OCI-LY1 (cell line): ENCODE data around the gene NEURL1.

Experiments used
- H2AFZ ChIP-seq: fragments of 200-600 bp; sonication (generic), shearing (Covaris generic); 2 replicates; pipeline ENCODE4 v1.6.0; 2014; ENCODE audit warnings: antibody characterized with exemption, mild to moderate bottlenecking, low read length
- H3F3A ChIP-seq: fragments of 200-600 bp; sonication (generic), shearing (Covaris generic); 2 replicates; pipeline ENCODE4 v1.6.0; 2014; ENCODE audit warnings: mild to moderate bottlenecking, antibody characterized with exemption, low read length, moderate library complexity; ENCODE audit not compliant: insufficient read depth
- H3K27ac ChIP-seq: fragments of 200-600 bp; sonication (generic); 2 replicates; pipeline ENCODE4 v1.5.1; 2014; ENCODE audit warnings: low read length, mixed run types, mild to moderate bottlenecking, low read depth; ENCODE audit not compliant: poor library complexity, severe bottlenecking
- H3K27me3 ChIP-seq: fragments of 200-600 bp; sonication (generic); 2 replicates; pipeline ENCODE4 v1.6.0; 2014; ENCODE audit warnings: antibody characterized with exemption, mild to moderate bottlenecking, low read length, moderate library complexity; ENCODE audit not compliant: insufficient read depth
- H3K36me3 ChIP-seq: fragments of 200-600 bp; sonication (generic); 2 replicates; pipeline ENCODE4 v1.6.1; 2014; ENCODE audit warnings: mild to moderate bottlenecking, antibody characterized with exemption, low read length, moderate library complexity, mixed read lengths; ENCODE audit not compliant: insufficient read depth
- H3K4me1 ChIP-seq: fragments of 200-600 bp; sonication (generic); 2 replicates; pipeline ENCODE4 v1.5.1; 2014; ENCODE audit warnings: mild to moderate bottlenecking, low read length, moderate library complexity; ENCODE audit not compliant: insufficient read depth, severe bottlenecking
- H3K4me2 ChIP-seq: fragments of 200-600 bp; sonication (generic), shearing (Covaris generic); 2 replicates; pipeline ENCODE4 v1.6.1; 2014; ENCODE audit warnings: low read length
- H3K4me3 ChIP-seq: fragments of 200-600 bp; sonication (generic); 2 replicates; pipeline ENCODE4 v1.5.1; 2014; ENCODE audit warnings: low read length, low read depth, mild to moderate bottlenecking, mixed read lengths; ENCODE audit not compliant: poor library complexity, severe bottlenecking
- H3K79me2 ChIP-seq: fragments of 200-600 bp; shearing (Covaris generic); 2 replicates; pipeline ENCODE4 v1.6.1; 2016; ENCODE audit warnings: mixed run types, low read length, mixed read lengths; ENCODE audit not compliant: insufficient read depth
- H3K9ac ChIP-seq: fragments of 200-600 bp; sonication (generic), shearing (Covaris generic); 2 replicates; pipeline ENCODE4 v1.6.1; 2014; ENCODE audit warnings: mild to moderate bottlenecking, low read length, mixed read lengths
- H3K9me2 ChIP-seq: fragments of 200-600 bp; sonication (generic), shearing (Covaris generic); 2 replicates; pipeline ENCODE4 v1.6.1; 2014; ENCODE audit warnings: low read depth, mild to moderate bottlenecking, low read length, mixed read lengths
- H3K9me3 ChIP-seq: fragments of 200-600 bp; shearing (Covaris generic); 2 replicates; pipeline ENCODE4 v1.6.1; 2014; ENCODE audit warnings: low read length, mixed read lengths
- H4K20me1 ChIP-seq: fragments of 200-600 bp; sonication (generic), shearing (Covaris generic); 2 replicates; pipeline ENCODE4 v1.6.0; 2016; ENCODE audit warnings: mild to moderate bottlenecking, low read length; ENCODE audit not compliant: insufficient read depth
- EZH2 ChIP-seq: fragments of 200-600 bp; sonication (generic), shearing (Covaris generic); IDR thresholded peaks from 2 replicates; pipeline ENCODE4 v1.8.0; 2017; ENCODE audit warnings: borderline replicate concordance, mixed run types, mild to moderate bottlenecking, antibody characterized with exemption, low read length, moderate library complexity, mixed read lengths
- TF ChIP-seq, protein P1 (sequence below): fragments of 200-600 bp; sonication (generic), shearing (Covaris generic); IDR thresholded peaks from 2 replicates; pipeline ENCODE4 v1.5.1; 2017; ENCODE audit warnings: mild to moderate bottlenecking, antibody characterized with exemption, low read length, moderate library complexity, mixed read lengths

Gene NEURL1

DNA sequence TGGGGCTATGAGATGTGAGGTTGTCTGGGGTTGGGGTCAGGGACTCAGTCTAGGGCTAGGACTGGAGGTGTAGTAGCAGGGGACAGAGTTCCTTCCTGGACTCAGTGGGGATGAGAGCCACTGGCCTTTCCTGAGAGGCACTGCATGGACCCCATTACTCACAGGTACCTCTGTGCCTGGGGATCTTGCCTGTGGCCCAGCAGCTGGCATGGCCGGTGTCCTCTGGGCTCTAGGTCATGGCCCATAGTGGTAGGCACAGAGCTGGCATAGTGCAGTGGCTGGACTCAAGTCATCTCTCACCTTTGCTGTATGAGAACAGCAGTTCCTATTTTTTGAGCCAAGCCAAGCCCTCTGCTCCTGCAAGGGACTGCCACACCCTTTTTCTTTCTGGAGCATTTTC is 51.9 kb downstream of the NEURL1 start:
- no peaks in the 10 kb centered on the region for H3K36me3 ChIP-seq
- no peak overlapping the region for H3K4me2 ChIP-seq
- no peak for TF ChIP-seq EZH2
- TF ChIP-seq, protein P1, sequence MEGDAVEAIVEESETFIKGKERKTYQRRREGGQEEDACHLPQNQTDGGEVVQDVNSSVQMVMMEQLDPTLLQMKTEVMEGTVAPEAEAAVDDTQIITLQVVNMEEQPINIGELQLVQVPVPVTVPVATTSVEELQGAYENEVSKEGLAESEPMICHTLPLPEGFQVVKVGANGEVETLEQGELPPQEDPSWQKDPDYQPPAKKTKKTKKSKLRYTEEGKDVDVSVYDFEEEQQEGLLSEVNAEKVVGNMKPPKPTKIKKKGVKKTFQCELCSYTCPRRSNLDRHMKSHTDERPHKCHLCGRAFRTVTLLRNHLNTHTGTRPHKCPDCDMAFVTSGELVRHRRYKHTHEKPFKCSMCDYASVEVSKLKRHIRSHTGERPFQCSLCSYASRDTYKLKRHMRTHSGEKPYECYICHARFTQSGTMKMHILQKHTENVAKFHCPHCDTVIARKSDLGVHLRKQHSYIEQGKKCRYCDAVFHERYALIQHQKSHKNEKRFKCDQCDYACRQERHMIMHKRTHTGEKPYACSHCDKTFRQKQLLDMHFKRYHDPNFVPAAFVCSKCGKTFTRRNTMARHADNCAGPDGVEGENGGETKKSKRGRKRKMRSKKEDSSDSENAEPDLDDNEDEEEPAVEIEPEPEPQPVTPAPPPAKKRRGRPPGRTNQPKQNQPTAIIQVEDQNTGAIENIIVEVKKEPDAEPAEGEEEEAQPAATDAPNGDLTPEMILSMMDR = no peak
- no peaks in the 10 kb centered on the region for H4K20me1 ChIP-seq
- H3K27ac ChIP-seq = no peak overlapping the region
- H3K9me2 ChIP-seq = no peaks in the 10 kb centered on the region
- no peak overlapping the region for H2AFZ ChIP-seq
- H3K27me3 ChIP-seq = no peaks in the 10 kb centered on the region; the same call in 1 of the 2 replicates
- H3K9ac ChIP-seq = no peak overlapping the region
- no peak overlapping the region for H3K4me3 ChIP-seq
- peaks cover 8% of the 10 kb centered on the region for H3K4me1 ChIP-seq
- no peaks in the 10 kb centered on the region for H3K9me3 ChIP-seq
- H3K79me2 ChIP-seq = no peaks in the 10 kb centered on the region
- H3F3A ChIP-seq = no peaks in the 10 kb centered on the region

DNA sequence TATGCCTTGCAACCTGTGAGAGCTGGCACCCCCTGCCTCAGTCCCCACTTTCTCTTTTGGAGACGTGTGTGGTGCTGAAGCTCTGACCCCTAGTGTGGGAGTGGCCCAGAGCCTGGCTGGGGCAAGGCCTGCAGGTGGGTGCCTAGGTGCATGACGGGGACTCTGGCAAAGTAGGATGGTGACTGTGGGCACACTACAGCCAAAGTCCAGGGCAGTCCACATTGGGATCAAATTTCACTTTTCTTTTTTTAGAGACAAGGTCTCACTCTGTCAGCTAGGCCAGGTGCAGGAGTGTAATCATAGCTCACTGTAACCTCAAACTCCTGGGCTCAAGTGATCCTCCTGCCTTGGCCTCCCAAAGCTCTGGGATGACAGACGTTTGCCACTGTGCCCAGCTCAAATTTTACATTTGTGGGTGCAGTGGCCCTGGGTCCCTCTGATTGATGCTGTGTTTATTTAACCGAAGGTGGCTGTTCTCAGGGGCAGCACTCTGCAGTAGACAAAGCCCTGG is 52.3 kb downstream of the NEURL1 start:
- Histone ChIP-seq H3K4me2 (no peak overlapping the region), H3K9me3 (no peaks in the 10 kb centered on the region), H3K36me3 (no peaks in the 10 kb centered on the region), H3F3A (no peaks in the 10 kb centered on the region), H3K4me1 (peaks cover 8% of the 10 kb centered on the region), H3K79me2 (no peaks in the 10 kb centered on the region), H3K9ac (no peak overlapping the region), H3K27me3 (peaks cover 3% of the 10 kb centered on the region), H4K20me1 (no peaks in the 10 kb centered on the region), H2AFZ (no peak overlapping the region), H3K4me3 (no peak overlapping the region), H3K27ac (no peak overlapping the region), H3K9me2 (no peaks in the 10 kb centered on the region)
- TF ChIP-seq, protein P1 = no peak
- no peak for TF ChIP-seq EZH2

DNA sequence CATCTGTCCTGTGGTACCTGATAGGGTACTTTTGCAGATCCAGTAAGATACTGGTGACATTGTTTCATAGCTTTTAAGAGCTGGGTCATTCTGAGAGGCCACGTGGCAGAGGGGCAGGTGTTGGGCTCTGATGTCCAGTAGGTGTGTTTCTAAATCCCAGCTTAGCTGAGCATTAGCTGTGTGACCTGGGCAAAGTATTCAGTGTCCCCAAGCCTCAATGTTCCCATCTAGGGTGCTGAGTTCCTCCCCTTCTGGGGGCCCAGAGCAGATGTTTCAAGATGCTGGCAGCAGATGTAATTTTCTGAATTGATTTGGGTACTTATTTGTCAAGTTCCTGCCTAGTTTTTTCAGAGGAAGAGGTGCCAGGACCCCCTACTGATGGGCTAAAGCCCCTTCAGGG is 52.9 kb downstream of the NEURL1 start:
- Histone ChIP-seq H4K20me1 (no peaks in the 10 kb centered on the region), H3K4me2 (no peak overlapping the region), H3K27ac (no peak overlapping the region), H3K9me3 (no peaks in the 10 kb centered on the region), H3F3A (no peaks in the 10 kb centered on the region), H3K4me3 (no peak overlapping the region), H3K27me3 (peaks cover 5% of the 10 kb centered on the region), H3K36me3 (no peaks in the 10 kb centered on the region), H3K9me2 (no peaks in the 10 kb centered on the region), H3K79me2 (no peaks in the 10 kb centered on the region), H3K9ac (no peak overlapping the region), H2AFZ (no peak overlapping the region), H3K4me1 (peaks cover 8% of the 10 kb centered on the region)
- TF ChIP-seq EZH2 = no peak
- TF ChIP-seq, protein P1 = no peak
